K562 (cell line): ENCODE measurements around the gene SCIN. TPM values are rescaled to one million over a fixed set of nuclear protein-coding genes. Genes with fewer than 3 reads are reported as not detected.

Source experiments
- CBFA2T2 ChIP-seq: fragments of 450-650 bp; conservative IDR thresholded peaks from 2 replicates; pipeline ENCODE4 v1.6.1; 2017; ENCODE audit warnings: mild to moderate bottlenecking
- CBFA2T3 ChIP-seq: fragments of 450-650 bp; IDR thresholded peaks from 2 replicates; pipeline ENCODE4 v1.6.1; 2017
- CCNT2 ChIP-seq: IDR thresholded peaks from 2 replicates; pipeline ENCODE4 v1.6.1; 2011; ENCODE audit warnings: borderline replicate concordance, low read depth, mild to moderate bottlenecking, moderate library complexity, mixed read lengths, low read length; ENCODE audit not compliant: insufficient read length; ENCODE audit errors: extremely low read depth
- CXXC5 ChIP-seq: fragments of 250-450 bp; sonication (Bioruptor Pico); IDR thresholded peaks from 2 replicates; pipeline ENCODE4 v1.8.0; 2022; ENCODE audit warnings: inconsistent platforms, mild to moderate bottlenecking, moderate library complexity
- FOSL1 ChIP-seq: fragments of 200-800 bp; sonication (Bioruptor generic); conservative IDR thresholded peaks from 2 replicates; pipeline ENCODE4 v1.6.1; 2016; ENCODE audit warnings: missing genetic modification characterization, missing compliant biosample characterization
- FOXJ3 ChIP-seq: sonication (generic); formaldehyde crosslinking; IDR thresholded peaks from 2 replicates; pipeline ENCODE4 v1.4.0; 2020; ENCODE audit warnings: mild to moderate bottlenecking, missing genetic modification reagents
- GTF2B ChIP-seq: IDR thresholded peaks from 2 replicates; pipeline ENCODE4 v1.6.1; 2011; ENCODE audit not compliant: insufficient read length; ENCODE audit errors: extremely low read depth
- HNRNPL ChIP-seq: fragments of 200-400 bp; formaldehyde crosslinking; IDR thresholded peaks from 2 replicates; pipeline ENCODE4 v1.6.1; 2017; ENCODE audit warnings: low read depth, mild to moderate bottlenecking, low read length
- MCM5 ChIP-seq: fragments of 450-650 bp; IDR thresholded peaks from 2 replicates; pipeline ENCODE4 v1.6.1; 2016; ENCODE audit warnings: low read depth
- MCM7 ChIP-seq, 2 experiments: fragments of 450-650 bp; IDR thresholded peaks; 2 replicates each; pipeline ENCODE4 v1.6.1; 2016 to 2018
- PCBP1 ChIP-seq: fragments of 200-400 bp; formaldehyde crosslinking; IDR thresholded peaks from 2 replicates; pipeline ENCODE4 v1.6.1; 2018; ENCODE audit warnings: mild to moderate bottlenecking, low read depth, low read length; ENCODE audit not compliant: poor library complexity, severe bottlenecking
- PKNOX1 ChIP-seq: fragments of 450-650 bp; IDR thresholded peaks from 2 replicates; pipeline ENCODE4 v1.6.1; 2016
- PURB ChIP-seq: sonication (generic); formaldehyde crosslinking; IDR thresholded peaks from 2 replicates; pipeline ENCODE4 v1.9.0; 2021; ENCODE audit warnings: low read depth, mild to moderate bottlenecking, missing genetic modification reagents
- RBM25 ChIP-seq: fragments of 200-400 bp; formaldehyde crosslinking; IDR thresholded peaks from 2 replicates; pipeline ENCODE4 v1.6.1; 2018; ENCODE audit warnings: low read length, low read depth, moderate library complexity; ENCODE audit not compliant: severe bottlenecking
- RCOR1 ChIP-seq, 2 experiments: IDR thresholded peaks; 2 replicates each; pipeline ENCODE4 v1.6.1; 2012; ENCODE audit warnings: low read depth in 2 of 2, low read length in 2 of 2, borderline replicate concordance in 1 of 2, improper control_type of control experiment in 1 of 2
- SIN3A ChIP-seq, 2 experiments: fragments of 150-350 bp in 1 of 2; IDR thresholded peaks; 2 replicates each; pipeline ENCODE4 v1.6.1; 2011 to 2016; ENCODE audit warnings: borderline replicate concordance in 2 of 2, low read depth in 2 of 2, low read length in 2 of 2, mild to moderate bottlenecking in 2 of 2, moderate library complexity in 2 of 2; ENCODE audit not compliant: control insufficient read depth in 1 of 2
- SMC3 ChIP-seq: conservative IDR thresholded peaks from 2 replicates; pipeline ENCODE4 v1.6.1; 2011; ENCODE audit warnings: low read depth, low read length, improper control_type of control experiment; ENCODE audit not compliant: insufficient read depth
- SRSF3 ChIP-seq: fragments of 200-400 bp; formaldehyde crosslinking; IDR thresholded peaks from 2 replicates; pipeline ENCODE4 v1.6.1; 2016; ENCODE audit warnings: mild to moderate bottlenecking, low read length, moderate library complexity; ENCODE audit not compliant: insufficient read depth
- TRIM28 ChIP-seq: fragments of 450-650 bp; IDR thresholded peaks from 2 replicates; pipeline ENCODE4 v1.6.1; 2017
- ZNF140 ChIP-seq: fragments of 250-450 bp; sonication (Bioruptor Pico); IDR thresholded peaks from 2 replicates; pipeline ENCODE4 v1.8.0; 2021; ENCODE audit warnings: moderate library complexity, mild to moderate bottlenecking, inconsistent platforms
- polyA plus RNA-seq, 8 experiments: library from polyadenylated mRNA; depleted of rRNA in 4 of 8; stranded (reverse) in 5 of 8; unstranded in 3 of 8; fragments of >200 nt; fragmentation: Nextera tagmentation in 2 of 8; fragmentation: Illumina TruSeq in 1 of 8; extraction: Ambion mirVana in 2 of 8; extraction: Trizol in 1 of 8; gene quantifications; 2 replicates each; pipeline versions ENCODE4 v1.2.1 to v1.2.3, GENCODE V29; 2011 to 2014; ENCODE audit warnings: inconsistent platforms in 1 of 8, missing spikeins in 1 of 8
- total RNA-seq, 7 experiments: library from RNA; depleted of rRNA in 6 of 7; stranded (reverse); fragments of >200 nt in 6 of 7; fragmentation: Illumina TruSeq in 2 of 7; extraction: Trizol in 2 of 7; gene quantifications; 2 replicates each; pipeline versions ENCODE4 v1.2.1 to v1.2.3, GENCODE V29; 2011 to 2021; ENCODE audit warnings: low replicate concordance in 1 of 7
- TF ChIP-seq, protein P1 (sequence below): fragments of 250-450 bp; sonication (Bioruptor Pico); IDR thresholded peaks from 2 replicates; pipeline ENCODE4 v1.6.1; 2021; ENCODE audit warnings: mild to moderate bottlenecking
- TF ChIP-seq, protein P2 (sequence below): fragments of 250-450 bp; sonication (Bioruptor Pico); IDR thresholded peaks from 2 replicates; pipeline ENCODE4 v1.5.0; 2020; ENCODE audit warnings: mild to moderate bottlenecking
- TF ChIP-seq, protein P3 (sequence below): fragments of 250-450 bp; sonication (Bioruptor Pico); IDR thresholded peaks from 2 replicates; pipeline ENCODE4 v1.4.0; 2020; ENCODE audit warnings: mild to moderate bottlenecking

SCIN gene
- total and polyA plus RNA-seq, 9 of the 15 experiments (the other 6 are each of a cell fraction or from before 2014, with no cell fraction given), result 0.67 to 18.2 (median 10.6) TPM

DNA sequence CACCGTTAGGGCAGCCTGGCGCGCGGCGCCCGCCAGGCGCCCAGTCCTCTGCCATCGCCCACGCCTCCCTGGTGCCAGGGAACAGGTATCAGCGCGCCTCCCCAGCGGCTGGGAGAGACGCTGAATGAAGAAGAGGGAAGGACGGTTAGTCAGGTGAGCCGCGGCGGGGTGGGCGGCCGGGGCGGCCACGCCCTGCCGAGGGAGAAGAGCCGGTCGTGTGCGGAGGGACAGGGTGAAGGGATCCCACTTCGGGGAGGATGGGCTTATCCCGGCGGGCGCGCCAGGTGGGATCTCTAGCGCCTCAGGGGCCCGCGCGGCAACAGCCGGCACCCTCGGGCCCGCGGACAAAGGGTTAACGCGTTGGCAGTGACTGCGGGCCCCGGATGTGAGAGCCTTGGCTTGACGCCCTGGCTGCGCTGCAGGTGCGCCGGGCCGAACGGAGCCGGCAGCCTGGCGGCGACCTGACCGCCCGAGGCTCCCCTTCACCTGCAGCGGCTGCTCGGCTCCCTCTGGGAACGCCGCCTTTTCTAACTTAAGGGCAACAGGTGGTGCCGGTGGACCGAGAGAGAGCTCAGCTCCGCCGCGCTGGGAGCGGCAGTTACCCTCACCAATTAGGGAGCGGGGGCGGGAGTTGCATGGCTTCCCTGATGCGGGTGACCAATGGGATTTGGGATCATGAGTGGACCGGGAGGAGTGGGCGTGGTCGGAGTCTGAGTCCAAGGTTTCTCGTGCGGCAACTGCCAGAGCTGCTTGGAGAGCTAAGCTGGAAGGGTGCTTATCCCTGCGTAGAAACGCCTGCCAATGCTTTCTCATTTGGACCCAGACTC lies 116.6 kb downstream of the SCIN start, which contains the start of gene ARL4A (continued):
- TF ChIP-seq CBFA2T3, result 0 out of 2 replicates have a peak, but pooled peaks have one; percentile 3
- peak; percentile 85 for TF ChIP-seq HNRNPL
- peak; percentile 70 for TF ChIP-seq PCBP1
- peak; percentile 87 for TF ChIP-seq RBM25
- TF ChIP-seq GTF2B, result peak; percentile 82
- TF ChIP-seq FOXJ3, result no peak
- 0 out of 2 replicates have a peak, but pooled peaks have one; percentile 32 for TF ChIP-seq SRSF3
- peak; percentile 60 for TF ChIP-seq CXXC5
- no peak for TF ChIP-seq ZNF140 (CRISPR knock-in tag)
- TF ChIP-seq PURB (CRISPR knock-in tag), result no peak
- TF ChIP-seq, protein P1, sequence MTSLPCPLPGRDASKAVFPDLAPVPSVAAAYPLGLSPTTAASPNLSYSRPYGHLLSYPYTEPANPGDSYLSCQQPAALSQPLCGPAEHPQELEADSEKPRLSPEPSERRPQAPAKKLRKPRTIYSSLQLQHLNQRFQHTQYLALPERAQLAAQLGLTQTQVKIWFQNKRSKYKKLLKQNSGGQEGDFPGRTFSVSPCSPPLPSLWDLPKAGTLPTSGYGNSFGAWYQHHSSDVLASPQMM, result no peak
- TF ChIP-seq CCNT2, result peak; percentile 37
- TF ChIP-seq RCOR1 (IDR thresholded peaks at IDR 0.05; ENCODE audit: borderline replicate concordance in 1 of 2, low read depth in 2 of 2, low read length in 2 of 2), result peak; percentile 22 to 70; a peak in 3 of 4 replicates
- TF ChIP-seq, protein P2, sequence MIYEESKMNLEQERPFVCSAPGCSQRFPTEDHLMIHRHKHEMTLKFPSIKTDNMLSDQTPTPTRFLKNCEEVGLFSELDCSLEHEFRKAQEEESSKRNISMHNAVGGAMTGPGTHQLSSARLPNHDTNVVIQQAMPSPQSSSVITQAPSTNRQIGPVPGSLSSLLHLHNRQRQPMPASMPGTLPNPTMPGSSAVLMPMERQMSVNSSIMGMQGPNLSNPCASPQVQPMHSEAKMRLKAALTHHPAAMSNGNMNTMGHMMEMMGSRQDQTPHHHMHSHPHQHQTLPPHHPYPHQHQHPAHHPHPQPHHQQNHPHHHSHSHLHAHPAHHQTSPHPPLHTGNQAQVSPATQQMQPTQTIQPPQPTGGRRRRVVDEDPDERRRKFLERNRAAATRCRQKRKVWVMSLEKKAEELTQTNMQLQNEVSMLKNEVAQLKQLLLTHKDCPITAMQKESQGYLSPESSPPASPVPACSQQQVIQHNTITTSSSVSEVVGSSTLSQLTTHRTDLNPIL (CRISPR knock-in tag), result no peak
- peak; percentile 61 for TF ChIP-seq SMC3
- TF ChIP-seq MCM5, result no peak
- TF ChIP-seq FOSL1 (tag), result peak; percentile 54; the same call in 1 of the 2 replicates
- TF ChIP-seq, protein P3, sequence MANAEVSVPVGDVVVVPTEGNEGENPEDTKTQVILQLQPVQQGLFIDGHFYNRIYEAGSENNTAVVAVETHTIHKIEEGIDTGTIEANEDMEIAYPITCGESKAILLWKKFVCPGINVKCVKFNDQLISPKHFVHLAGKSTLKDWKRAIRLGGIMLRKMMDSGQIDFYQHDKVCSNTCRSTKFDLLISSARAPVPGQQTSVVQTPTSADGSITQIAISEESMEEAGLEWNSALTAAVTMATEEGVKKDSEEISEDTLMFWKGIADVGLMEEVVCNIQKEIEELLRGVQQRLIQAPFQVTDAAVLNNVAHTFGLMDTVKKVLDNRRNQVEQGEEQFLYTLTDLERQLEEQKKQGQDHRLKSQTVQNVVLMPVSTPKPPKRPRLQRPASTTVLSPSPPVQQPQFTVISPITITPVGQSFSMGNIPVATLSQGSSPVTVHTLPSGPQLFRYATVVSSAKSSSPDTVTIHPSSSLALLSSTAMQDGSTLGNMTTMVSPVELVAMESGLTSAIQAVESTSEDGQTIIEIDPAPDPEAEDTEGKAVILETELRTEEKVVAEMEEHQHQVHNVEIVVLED (CRISPR knock-in tag), result no peak
- peak; percentile 99 for TF ChIP-seq PKNOX1
- TF ChIP-seq TRIM28, result peak; percentile 53; the same call in 1 of the 2 replicates
- TF ChIP-seq CBFA2T2, result peak; percentile 31; the same call in 1 of the 2 replicates
- TF ChIP-seq MCM7 (IDR thresholded peaks at IDR 0.05), result no peak
- peak; percentile 20 to 82; a peak in 3 of 4 replicates for TF ChIP-seq SIN3A (IDR thresholded peaks at IDR 0.05; ENCODE audit: borderline replicate concordance in 2 of 2, control insufficient read depth in 1 of 2, low read depth in 2 of 2, low read length in 2 of 2)
